ENCODE results near the gene PDCD10.

The PDCD10 gene

DNA sequence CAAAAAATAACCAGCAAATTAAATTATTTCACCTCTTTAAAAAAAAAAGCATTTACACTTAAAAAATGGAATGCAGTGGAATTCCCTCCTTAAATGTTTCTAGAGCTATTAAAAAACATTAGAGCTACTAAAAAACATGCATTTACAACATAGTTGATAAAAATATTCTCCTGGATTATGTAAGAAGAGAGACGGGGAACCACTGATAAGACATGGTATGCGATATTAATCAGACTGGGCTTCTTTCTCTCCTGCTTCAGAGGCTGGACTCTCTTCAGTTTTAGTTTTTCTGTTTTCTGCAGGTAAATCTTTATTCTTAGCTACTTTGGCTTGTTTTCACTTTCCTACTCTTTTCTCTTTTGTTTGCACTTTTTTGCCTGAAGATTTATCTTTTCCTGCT, 40.6 kb downstream of the PDCD10 start:
- DNase-seq (ENCODE audit: low read depth), result no peak
- H3K4me3 ChIP-seq (ENCODE audit: low read depth, low read length), result no peak overlapping the region
- TF ChIP-seq POLR2A (IDR thresholded peaks at IDR 0.05; ENCODE audit: extremely low read depth, insufficient read length) (no peak), MYC (IDR thresholded peaks at IDR 0.05; ENCODE audit: low read depth, low read length) (no peak)
- TF ChIP-seq, protein P1, sequence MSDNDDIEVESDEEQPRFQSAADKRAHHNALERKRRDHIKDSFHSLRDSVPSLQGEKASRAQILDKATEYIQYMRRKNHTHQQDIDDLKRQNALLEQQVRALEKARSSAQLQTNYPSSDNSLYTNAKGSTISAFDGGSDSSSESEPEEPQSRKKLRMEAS (IDR thresholded peaks at IDR 0.05; ENCODE audit: low read depth, low read length), result no peak
- TF ChIP-seq, protein P2, sequence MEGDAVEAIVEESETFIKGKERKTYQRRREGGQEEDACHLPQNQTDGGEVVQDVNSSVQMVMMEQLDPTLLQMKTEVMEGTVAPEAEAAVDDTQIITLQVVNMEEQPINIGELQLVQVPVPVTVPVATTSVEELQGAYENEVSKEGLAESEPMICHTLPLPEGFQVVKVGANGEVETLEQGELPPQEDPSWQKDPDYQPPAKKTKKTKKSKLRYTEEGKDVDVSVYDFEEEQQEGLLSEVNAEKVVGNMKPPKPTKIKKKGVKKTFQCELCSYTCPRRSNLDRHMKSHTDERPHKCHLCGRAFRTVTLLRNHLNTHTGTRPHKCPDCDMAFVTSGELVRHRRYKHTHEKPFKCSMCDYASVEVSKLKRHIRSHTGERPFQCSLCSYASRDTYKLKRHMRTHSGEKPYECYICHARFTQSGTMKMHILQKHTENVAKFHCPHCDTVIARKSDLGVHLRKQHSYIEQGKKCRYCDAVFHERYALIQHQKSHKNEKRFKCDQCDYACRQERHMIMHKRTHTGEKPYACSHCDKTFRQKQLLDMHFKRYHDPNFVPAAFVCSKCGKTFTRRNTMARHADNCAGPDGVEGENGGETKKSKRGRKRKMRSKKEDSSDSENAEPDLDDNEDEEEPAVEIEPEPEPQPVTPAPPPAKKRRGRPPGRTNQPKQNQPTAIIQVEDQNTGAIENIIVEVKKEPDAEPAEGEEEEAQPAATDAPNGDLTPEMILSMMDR (IDR thresholded peaks at IDR 0.05; ENCODE audit: low read depth, low read length), result no peak

DNA sequence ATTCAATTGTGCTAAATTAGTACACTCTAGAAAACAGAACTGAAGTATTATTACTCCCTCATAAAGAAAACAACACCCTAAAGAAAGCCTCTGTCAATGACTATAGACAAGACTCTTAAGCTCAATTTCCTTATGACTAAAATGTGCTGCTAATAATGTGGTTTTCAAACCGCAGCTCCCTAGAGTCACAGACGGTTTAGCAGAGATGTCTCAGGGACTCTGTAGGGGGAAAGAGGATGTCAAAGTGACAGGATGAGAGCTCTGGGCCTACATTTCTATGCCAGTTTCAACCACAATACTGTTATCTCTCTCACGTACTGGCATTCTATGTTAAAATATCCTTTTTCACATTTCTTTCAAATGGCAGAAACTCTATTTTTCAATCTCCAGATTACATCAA, 43.3 kb downstream of the PDCD10 start:
- no peak overlapping the region for H3K4me3 ChIP-seq (ENCODE audit: low read depth, low read length)
- TF ChIP-seq, protein P1 (IDR thresholded peaks at IDR 0.05; ENCODE audit: low read depth, low read length), result no peak
- TF ChIP-seq, protein P2 (IDR thresholded peaks at IDR 0.05; ENCODE audit: low read depth, low read length), result no peak
- TF ChIP-seq POLR2A (IDR thresholded peaks at IDR 0.05; ENCODE audit: extremely low read depth, insufficient read length) (no peak), MYC (IDR thresholded peaks at IDR 0.05; ENCODE audit: low read depth, low read length) (no peak)
- DNase-seq (ENCODE audit: low read depth), result peak; percentile 88

DNA sequence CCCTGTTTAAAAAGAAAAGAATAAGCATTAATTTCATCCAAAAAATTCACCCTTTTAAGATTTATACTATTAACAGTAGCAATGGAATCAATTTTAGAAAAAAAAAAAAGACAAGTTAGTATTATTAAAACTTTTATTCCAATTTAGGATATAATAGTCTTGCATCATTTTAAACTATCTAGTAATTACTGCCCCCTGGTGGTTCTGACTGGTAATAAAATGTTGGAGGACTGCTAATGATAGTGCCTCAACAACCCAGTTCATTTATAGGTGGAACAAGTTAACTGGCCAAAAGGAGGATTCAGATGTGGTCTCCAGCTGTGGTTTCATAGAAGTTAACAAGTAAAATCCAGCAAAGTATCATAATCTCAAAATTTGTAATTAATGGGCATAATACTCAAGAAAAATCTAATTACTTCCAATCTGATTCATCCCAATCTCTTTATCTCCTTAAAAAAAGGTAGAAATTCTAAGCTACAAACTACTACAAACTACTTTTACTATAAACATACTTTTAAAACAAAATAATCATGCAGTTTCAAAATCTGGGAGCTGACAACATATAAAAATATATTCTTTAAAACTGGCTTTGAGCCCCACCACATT, 50.2 kb downstream of the PDCD10 start:
- DNase-seq (ENCODE audit: low read depth), result peak; percentile 62
- TF ChIP-seq, protein P2 (IDR thresholded peaks at IDR 0.05; ENCODE audit: low read depth, low read length), result peak; percentile 37
- TF ChIP-seq MYC (IDR thresholded peaks at IDR 0.05; ENCODE audit: low read depth, low read length) (no peak), POLR2A (IDR thresholded peaks at IDR 0.05; ENCODE audit: extremely low read depth, insufficient read length) (no peak)
- TF ChIP-seq, protein P1 (IDR thresholded peaks at IDR 0.05; ENCODE audit: low read depth, low read length), result no peak
- no peak overlapping the region for H3K4me3 ChIP-seq (ENCODE audit: low read depth, low read length)

DNA sequence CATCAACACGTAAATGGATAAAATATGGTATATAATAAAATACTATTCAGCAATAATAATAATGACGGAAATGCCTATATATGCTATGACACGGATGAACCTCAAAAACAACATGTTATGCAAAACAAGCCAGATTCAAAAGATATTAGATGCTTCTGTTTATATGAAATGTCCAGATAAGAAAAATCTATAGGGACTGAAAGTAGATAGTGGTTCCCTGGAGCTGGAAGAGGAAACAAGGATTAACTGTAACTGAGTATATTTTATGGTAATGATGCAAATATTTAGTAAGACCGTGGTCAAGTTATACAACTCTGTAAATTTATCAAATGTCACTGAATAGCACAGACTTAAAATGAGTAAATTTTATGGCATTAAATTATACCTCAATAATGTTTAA, 55.2 kb downstream of the PDCD10 start:
- DNase-seq (ENCODE audit: low read depth), result no peak
- TF ChIP-seq, protein P2 (IDR thresholded peaks at IDR 0.05; ENCODE audit: low read depth, low read length), result no peak
- no peak overlapping the region for H3K4me3 ChIP-seq (ENCODE audit: low read depth, low read length)

DNA sequence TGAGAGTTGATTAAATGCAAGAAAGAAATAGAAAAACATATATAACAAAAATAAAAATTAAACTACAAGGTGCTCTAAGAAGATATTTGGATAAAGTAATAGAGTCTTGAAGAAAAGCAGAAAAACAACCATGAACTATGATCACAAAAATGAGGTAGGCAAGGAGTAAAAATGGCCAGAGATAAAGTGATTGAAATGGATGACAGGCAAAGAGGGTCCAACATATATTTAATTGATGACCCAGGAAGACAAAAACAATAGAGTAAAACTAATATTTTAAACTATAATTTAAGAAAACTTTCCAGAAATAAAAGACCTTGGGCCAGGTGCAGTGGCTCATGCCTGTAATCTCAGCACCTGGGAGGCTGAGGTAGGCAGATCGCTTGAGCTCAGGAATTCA, 58.8 kb downstream of the PDCD10 start:
- no peak for DNase-seq (ENCODE audit: low read depth)
- TF ChIP-seq, protein P2 (IDR thresholded peaks at IDR 0.05; ENCODE audit: low read depth, low read length), result no peak
- TF ChIP-seq, protein P1 (IDR thresholded peaks at IDR 0.05; ENCODE audit: low read depth, low read length), result no peak
- TF ChIP-seq MYC (IDR thresholded peaks at IDR 0.05; ENCODE audit: low read depth, low read length) (no peak), POLR2A (IDR thresholded peaks at IDR 0.05; ENCODE audit: extremely low read depth, insufficient read length) (no peak)
- no peak overlapping the region for H3K4me3 ChIP-seq (ENCODE audit: low read depth, low read length)

DNA sequence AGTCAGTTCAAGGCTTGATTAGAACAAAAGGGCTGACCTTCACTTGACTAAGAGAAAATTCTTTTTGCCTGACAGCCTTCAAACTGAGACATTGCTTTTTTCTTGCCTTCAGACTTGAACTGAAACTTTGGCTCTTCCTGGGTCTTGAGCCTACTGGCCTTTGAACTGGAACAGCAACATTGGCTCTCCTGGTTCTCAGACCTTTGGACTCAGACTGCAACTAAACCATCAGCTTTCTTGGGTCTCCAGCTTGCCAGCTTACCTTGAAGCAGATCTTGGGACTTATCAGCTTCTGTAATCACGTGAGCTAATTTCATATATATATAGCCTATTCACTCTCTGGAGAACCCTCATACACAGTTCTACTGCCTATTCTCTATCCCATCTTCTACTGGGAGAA, 61.5 kb downstream of the PDCD10 start:
- H3K4me3 ChIP-seq (ENCODE audit: low read depth, low read length), result no peak overlapping the region
- TF ChIP-seq, protein P1 (IDR thresholded peaks at IDR 0.05; ENCODE audit: low read depth, low read length), result no peak
- TF ChIP-seq POLR2A (IDR thresholded peaks at IDR 0.05; ENCODE audit: extremely low read depth, insufficient read length) (no peak), MYC (IDR thresholded peaks at IDR 0.05; ENCODE audit: low read depth, low read length) (no peak)
- TF ChIP-seq, protein P2 (IDR thresholded peaks at IDR 0.05; ENCODE audit: low read depth, low read length), result no peak
- no peak for DNase-seq (ENCODE audit: low read depth)

Data from NB4 (cell line).